Eye (tissue), 1 donor: ENCODE measurements around the gene WNT4.
A peak's percentile ranks its signal among the peaks of the same experiment; 100 is the strongest.

Experiments used
- DNase-seq: peaks from one replicate; pipeline ENCODE4 v3.0.0-alpha.2; 2015

Gene WNT4

DNA sequence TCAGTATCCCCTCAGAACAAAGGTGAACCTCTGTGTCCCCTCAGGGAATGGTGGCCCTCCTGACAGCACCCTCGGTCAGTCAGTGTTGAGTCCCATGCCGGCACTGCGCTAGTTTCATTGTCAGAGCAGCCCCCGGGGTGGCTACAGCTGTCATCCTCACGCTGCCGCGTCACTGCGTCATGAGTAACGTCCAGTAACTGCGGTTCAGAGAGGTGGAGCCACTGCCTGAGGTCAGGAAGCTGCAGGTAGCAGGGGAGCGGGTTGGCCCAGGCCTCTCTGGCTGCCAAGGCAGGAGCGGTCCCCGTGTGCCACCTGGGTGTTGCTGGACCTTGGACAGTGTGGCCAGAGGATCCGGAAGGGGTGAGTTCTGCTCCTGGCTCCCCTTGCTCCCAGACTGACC is 20.2 kb upstream of the WNT4 start:
- DNase-seq = no peak

DNA sequence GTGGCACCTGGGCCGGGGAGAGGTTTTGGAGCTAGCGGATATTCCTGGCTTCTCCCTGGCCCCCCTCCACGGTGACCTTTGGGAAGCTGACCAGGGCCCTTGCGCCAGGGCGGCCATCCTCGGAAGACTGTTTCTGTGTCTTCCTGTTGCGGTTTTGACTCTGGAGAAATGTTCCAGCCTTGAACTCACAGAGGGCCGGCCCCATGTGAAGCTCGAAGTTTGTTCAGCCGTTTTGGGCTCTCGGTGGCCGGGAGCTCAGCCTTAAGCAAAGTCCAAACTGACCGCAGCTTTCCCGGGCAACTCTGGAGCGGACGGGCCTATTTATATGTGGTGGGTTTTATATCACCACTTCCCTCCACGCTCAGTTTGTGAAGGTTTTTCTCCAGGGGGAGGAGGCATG is 17.0 kb upstream of the WNT4 start:
- DNase-seq = no peak

DNA sequence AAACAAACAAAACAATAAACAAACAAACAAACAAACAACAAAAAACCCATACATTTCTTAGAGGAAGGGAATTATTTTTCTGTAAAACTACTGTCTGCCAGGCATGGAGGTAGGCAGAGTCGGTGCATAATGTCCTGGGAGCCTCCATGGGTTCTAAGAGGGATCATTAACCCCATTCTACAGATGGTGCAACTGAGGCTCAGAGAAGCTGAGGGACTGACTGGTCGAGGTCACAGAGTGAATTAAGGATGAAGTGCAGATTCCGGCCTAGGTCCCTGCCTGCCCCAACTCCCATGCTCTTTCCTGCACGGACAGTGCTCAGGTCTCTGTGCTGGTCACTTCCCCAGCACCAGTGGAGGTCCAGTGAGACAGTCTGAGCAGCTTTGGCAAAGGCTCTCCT is 15.8 kb upstream of the WNT4 start:
- no peak for DNase-seq

DNA sequence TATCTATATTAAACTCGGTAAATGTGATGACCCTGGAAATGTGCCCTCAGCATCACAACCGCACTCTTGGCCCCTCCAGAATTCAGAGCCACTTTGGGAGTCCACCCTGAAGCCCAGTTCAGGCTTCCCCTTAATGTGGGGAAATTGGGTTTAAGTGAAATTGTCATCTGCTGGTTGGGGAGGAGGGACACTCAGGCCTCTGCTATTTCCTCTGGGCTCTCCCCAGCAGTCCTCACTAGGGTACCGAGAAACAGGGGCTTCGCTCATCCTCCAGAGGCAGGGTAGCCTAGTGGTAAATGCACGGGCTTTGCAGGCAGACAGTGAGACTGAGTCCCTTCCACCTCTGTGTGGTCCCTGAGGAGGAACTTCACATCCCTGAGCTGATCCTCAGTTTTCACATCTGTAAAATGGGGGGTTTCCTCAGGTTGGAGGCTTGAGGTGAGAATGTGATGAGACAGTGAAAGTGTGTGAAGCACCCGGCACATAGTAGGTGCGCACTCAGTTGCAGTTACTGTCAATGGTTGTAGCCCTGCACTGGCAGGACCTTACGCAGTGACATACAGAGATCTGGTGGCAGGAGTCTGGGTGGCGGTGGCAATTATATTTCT is 14.6 kb upstream of the WNT4 start:
- no peak for DNase-seq

DNA sequence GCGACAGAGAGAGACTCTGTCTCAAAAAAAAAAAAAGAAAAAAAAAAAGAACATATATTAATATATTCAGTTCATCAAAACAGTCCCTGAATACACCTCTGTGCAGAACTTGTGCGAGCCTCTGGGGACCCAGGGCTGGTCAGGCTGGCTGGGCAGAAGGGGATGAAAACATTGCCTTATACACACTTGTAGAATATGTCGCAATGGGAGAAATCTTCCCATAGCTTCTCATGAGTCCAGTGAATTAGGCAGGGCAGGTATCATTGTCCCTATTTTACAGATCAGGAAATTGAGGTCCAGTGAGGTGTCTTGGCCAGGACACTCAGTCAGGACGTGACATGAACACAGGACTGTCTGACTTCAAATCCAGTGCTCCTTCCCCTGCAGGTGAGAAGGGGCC is 12.6 kb upstream of the WNT4 start:
- DNase-seq = no peak

DNA sequence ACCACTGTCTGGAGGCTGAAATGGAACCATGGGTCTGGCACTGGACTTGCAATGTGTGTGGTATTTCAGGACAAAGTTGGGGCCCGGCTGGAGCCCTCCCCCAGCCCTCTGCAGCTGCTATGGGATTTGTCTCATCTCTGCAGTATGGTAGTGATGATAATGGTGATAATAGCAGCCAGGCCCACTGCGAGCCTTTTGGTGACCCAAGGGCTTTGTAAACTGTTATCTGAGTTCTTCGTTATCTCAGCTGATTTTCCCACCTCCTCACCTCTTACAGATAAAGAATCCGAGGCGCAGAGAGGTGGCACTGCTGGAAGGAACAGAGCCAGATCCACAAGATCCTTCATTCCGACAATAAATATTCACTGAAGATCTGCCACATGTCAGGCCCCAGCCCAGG is 11.7 kb upstream of the WNT4 start:
- DNase-seq = no peak

DNA sequence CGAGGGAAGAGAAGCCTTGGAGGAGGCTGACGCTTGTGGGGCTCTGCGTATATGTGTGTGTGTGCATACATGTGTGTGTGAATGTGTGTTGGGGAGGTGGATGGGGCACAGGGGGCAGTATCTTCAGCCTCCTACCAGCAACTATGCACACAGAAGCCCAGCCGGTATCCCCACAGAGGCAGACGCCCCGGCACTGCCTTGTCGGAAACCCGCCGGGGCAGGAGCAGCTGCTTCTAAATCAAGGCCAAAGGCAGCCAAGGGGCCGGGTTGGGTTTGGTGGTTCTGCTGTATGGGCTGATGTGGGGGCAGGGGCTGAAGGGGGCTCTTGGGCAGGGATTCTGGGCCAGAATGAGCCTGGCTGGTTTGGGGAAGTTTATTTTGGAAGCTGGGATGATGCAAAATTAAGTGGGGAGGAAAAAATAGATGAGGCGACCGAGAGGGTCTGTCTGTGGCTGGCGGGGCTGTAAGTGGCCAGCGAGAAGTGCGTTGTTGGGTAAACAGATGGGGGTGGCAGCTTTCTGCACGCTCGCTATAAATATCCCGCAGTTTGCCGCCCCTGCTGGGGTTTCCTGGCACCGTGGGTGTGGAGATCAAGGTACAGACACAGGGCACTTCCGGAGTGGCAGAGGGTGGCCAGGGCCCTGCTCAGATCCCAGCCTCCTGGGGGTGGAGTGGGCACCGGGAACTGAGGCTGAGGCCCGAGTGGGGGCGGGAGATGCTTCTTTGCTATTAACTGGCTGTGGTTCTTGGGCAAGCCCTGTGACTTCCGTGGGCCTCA is 11.0 kb upstream of the WNT4 start:
- no peak for DNase-seq

DNA sequence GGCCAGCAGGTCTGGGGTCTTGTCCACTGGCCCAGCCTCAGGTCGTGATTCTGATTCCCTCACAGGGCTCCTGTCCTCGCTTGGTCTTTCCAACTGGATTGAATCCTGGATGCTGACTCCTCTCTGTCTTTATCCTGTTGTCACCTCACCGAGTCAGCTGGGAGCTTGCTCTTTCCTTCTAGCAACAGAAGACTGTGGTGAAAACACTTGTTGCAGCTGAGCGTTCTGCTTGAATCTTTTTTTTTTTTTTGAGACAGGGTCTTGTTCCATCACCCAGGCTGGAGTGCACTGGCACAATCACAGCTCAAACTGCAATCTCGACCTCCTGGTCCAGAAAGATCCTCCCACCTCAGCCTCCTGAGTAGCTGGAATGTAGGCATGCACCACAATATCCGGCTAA is 8.0 kb upstream of the WNT4 start:
- no peak for DNase-seq

DNA sequence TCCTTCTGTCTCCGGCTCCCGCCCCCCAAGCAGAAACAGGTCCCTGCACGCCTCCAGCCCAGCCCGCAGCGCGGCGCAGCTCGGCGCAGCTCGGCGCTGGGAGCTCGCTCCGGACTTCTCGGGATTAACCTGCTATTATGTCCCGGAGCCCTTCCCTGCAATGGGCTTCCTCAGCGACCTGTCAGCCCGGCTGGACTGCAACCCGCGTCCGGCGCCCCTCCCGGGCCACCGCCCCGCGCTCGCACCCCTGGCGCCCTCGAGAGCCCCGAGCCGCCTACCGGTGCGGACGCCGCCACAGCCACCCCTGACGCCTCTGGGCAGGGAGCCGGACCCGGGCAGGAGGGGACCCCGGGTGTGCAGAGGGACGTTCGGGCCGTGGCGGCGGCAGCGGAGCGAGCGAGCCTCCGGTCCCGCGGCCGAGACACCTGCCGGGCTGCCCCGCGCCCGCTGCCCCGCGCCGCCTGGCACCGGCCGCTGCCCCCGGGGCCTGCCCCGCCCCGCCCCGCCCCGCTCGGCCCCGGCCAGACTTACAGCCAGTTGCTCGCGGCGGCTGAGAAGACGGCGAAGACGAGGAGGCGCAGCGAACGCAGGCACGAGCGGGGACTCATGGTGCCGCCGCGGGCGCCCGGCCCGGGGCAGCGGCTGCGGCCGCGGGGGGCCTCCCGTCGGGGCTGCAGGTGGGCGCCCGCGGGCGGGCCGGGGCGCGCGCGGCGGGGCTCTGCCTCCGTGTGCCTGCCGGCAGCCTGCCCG is 407 bp downstream of the WNT4 start:
- DNase-seq = peak; percentile 63

DNA sequence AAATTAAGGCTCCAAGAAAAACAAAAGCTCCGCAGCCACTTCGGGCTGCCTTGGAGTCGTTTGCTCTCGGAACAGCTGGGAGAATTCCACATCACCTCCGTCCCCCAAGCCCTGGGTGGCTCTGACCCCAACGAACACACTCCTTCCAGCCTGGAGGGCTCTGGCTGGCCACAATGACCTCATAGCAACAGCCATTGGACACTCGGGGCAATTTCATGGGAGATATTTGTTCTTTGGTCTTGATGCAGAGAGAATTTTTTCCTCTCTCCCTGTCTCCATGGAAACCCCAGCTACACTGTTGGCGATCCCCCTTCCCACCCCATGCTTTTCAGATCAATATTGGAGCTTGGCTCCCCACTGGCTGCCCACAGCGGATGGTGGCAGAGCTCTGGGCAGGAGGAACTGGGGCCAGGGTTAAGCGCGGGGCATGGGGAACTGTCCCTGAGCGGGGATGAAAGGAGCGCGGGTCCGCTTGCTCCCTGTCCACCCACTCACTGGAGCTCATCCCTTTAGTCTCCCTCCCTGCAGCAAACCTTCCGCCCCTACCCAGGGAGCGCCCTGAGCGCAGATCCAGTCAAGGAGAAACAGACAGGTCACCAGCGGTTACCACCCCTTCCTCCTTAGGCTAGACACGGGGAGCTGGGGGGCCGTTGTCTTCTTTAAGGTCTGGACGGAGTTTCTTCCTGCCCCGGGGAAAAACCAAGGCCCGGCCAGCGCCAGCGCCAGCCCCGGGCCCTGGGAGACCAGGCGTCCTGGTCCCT is 1.2 kb downstream of the WNT4 start:
- peak; percentile 71 for DNase-seq

DNA sequence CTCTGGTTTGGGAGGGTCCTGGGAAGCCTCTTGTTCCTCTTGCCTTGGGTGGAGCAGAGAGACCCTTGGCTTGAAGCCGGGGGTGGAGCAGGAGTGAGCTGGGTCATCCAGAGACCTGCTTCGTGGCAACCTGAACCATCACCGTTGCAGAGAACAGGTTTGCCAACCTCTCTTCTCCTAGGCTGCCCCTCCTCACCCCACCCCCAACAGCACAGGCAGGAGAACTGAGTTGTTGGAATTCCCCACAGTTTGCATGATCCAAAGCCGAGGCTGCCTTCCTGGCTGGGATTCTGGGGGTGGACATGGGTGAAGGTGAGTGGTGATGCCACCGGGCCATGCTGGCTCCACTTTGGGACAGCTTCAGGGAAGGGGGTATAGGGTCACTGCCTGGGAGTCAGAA is 2.2 kb downstream of the WNT4 start:
- no peak for DNase-seq

DNA sequence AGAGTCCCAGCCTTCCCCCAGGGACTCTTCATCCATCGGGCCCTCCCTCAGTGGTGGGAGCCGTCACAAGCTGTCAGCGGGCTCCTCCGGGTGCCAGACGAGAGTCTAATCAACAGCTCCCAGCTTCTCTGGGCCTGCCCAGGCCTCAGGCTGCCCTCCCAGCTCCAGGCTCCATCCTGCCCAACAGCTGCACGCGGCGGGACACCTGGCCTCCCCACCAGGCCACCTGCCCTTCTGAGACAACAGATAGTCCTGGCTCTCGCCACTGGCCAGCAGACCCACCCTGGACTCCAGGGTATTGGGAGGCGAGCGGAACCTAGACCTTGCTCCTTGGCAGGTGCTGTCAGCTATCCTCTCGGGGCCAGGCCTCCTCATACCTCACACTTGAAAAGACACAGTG is 3.1 kb downstream of the WNT4 start:
- no peak for DNase-seq

DNA sequence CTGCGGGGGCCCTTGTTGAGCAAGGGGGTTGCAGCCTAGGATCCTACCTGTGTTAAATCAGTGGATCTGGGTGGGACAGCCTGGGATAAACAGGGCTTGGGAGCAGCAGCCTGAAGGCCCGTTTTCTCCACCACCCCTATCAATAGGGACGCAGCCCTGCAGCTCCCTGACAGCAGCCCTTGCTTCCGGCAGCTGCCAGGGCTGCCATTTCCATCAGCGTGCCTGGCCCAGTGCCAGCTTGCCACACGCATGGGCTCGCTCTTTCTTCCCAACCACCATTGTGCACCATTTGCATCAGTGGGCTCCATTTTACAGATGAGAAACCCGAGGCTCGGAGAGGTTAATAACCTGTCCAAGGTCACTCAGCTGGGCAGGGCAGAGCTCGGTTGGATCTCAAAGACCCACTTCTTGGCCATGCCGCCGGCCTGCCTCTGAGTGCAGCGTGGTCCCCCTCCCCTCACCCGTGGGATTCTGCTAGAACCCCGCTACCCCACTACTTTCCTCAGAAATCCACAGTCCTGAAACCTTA is 3.8 kb downstream of the WNT4 start:
- no peak for DNase-seq

DNA sequence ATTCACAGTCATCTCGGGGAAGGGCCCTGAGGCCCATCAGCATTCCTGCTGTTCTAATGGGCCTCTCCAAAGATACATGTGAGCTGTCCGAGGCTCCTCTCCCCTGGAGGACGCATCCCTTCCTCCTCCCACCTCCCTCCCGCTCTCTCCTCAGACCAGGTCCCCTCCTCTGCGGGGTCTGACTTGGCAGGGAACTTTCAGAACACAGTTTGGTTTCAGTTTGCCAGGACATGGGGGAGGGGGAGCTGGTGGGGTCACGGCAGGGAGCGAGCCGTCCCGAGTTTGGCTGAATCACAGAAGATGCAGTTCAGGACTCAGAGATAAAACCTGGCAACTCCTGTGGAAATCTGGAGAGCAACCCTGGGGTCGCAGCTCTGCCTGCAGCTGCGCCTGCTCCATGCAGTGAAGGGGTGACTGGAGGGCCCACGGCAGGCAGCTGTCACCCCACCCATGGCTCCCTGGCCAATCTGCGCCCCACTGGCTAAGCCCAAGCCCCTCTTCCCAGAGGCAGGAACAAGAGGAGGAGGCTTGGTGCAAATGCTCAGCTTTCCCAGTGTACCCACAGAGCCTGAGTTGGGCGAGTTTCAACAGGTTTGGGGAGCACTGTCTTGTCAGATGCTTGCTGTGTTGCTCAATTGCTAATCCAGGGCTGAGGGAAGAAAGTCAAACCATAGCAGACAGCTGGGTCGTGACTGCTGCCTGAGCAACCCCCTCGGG is 5.7 kb downstream of the WNT4 start:
- DNase-seq = peak; percentile 40

DNA sequence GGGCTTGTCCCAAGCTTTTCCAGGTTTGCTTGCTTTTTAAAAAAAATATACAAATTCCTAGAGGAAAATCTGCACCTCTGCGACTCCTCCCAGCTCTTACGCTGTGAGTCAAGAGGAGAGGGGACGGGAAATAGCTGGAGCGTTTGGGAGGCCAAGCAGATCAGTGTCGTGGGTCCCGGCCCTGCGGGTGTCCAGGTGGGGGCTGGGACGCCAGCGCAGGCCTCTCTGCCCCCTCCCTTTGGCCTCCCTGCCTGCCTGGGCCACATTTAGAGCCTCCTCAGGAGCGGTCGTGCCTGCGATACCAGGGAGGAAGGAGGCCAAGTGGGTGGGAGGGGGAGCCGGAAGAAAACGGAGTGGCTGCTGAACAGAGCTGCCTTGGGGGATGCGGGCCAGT is 9.0 kb downstream of the WNT4 start:
- DNase-seq = no peak

DNA sequence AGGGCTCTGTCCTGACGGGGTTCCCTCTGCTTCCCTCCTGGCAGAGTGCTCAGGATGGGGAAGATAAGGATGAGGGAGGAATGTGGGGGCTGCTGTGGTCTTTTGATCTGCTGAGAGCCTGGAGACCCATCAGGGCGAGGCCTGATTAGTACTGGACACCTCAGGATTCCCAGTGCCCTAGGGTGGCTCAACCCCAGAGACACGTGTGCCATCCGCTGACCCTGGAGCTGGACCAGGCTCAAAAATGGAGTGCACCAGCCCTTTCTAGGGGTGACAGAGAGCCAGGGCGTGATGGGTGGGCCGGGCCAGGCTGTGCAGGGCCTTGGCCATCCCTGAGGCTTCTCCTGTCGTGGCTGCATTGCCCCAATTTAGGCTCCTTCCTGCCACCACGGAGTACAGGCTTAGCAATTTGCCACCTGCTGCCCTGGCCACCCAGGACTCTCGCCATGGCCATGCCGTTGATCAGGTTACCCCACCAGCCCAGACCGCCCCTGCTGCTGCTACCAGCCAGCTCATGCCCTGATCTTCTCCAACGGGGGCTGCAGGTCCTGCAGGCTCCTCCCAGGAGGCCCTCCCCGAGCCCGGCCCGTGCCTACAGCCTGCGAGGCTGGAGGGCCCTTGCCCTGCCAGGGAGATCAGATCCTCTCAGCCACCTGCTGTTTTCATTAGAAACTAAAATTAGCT is 9.5 kb downstream of the WNT4 start:
- DNase-seq = no peak

DNA sequence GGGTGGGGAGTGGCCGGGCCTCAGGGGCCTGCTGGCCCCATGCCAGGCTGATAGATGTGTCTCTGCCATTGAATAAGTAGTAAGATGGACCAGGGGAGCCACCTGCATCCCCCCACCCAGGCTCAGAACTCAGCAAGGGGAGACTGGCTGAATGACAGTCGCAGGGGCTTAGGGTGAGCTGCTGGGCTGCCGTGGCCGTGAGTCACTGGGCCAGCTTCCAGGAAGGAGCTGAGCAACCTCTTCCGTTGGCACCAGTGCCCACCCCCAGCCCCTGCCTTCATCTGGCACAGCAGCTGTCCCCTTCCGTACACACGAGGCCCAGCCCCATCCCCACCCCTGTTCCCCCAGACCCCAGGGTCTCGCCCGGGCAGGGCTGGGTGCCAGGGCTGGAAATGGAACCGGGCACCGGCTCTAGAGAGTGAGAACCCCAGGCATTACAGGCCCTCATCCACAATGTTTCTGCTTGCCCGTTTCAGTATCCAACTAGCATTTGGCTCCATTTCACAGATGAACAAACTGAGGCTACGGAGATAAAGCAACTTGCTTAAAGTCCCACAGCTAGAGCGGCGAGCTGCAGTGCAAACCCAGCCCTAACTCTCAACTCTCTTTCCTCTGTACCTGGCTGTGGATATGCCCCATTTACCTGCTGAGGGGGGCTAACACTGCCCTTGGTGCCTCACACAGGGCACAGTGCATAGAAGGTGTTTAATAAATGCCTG is 10.2 kb downstream of the WNT4 start:
- DNase-seq = no peak

DNA sequence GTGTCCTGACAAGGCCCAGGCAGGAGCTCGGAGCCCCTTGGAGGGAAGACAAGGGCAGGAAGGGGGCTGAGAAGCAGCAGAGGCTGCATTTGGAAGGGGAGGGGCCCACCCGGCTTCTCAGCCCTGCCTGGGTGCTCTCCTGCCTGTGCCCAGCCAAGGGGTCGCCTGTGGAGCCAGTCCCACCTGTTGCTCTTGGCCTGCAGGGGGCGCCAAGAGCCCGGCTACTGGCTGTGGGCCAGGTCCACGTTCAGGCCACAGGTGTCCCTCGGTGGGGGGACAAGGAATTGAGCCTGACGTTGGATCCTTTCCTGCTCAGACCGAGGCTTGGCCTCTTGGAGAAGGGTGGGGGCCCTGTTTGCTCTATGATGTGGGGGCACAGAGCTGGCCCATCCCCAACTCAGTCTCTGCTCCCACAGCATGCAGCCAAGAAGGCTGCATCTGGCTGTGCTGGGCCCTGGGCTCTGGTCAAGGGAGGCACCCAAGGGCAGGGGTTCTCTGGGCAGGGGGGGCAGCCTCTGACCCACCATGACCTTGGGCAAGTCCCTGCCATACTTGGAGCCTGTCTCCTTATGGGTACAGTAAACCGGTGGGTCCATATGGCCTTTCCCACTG is 10.9 kb downstream of the WNT4 start:
- peak; percentile 72 for DNase-seq

DNA sequence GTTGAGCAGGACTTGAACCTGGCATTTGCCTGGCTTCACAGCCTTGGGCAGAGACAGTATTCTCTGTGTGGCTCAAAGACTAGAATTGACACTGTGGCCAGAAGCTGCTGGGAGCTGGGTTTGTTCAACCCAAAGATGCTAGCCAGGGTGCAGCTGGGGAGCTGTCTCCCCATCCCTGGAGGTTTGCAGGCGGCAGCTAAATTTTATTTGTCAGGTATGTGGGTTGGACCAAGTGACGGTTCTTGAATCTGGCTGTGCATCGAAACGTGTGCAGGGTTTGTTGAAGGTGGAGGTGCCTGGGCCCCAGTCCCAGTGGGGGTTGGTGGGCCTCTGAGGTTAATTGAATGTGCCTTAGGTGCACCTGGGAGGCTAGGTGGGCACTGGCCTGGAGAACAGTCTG is 11.8 kb downstream of the WNT4 start:
- DNase-seq = no peak

DNA sequence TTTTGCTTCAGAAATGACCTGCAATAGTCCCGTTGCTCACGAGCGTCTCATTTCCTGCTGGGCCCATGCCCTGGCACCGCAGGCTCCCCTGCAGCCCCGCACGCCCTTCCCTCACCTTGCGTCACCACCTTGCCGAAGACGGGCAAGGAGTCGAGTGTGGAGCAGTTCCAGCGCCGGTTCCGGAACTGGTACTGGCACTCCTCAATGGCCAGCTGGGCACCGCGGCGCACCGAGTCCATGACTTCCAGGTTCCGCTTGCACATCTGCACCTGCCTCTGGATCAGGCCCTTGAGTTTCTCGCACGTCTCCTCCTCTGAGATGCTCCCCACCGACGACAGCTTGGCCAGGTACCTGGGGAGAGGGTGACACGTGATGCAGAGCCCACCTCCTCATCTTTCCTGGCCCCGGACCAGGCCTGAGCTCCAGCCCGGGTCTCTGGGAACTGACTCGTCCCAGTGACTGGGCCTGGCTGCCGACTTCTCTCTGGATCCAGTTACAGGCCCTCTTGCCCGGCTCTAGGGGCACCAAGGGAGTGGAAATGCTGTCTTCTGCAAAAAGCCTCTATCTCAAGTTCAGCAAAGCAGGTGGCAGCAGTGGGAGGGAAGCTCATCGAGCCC is 13.3 kb downstream of the WNT4 start:
- DNase-seq = no peak
